Medulla oblongata (tissue), 1 donor: ENCODE results near the gene THAP2.
"Not testable (repeated sequence)": the region's sequence is repeated elsewhere in the genome, so short reads cannot be mapped to it uniquely, and the experiment has no call there.

ENCODE experiments used
- DNase-seq: peaks from one replicate; pipeline ENCODE4 v3.0.0-alpha.2; 2015; ENCODE audit errors: extremely low spot score

THAP2 gene

DNA sequence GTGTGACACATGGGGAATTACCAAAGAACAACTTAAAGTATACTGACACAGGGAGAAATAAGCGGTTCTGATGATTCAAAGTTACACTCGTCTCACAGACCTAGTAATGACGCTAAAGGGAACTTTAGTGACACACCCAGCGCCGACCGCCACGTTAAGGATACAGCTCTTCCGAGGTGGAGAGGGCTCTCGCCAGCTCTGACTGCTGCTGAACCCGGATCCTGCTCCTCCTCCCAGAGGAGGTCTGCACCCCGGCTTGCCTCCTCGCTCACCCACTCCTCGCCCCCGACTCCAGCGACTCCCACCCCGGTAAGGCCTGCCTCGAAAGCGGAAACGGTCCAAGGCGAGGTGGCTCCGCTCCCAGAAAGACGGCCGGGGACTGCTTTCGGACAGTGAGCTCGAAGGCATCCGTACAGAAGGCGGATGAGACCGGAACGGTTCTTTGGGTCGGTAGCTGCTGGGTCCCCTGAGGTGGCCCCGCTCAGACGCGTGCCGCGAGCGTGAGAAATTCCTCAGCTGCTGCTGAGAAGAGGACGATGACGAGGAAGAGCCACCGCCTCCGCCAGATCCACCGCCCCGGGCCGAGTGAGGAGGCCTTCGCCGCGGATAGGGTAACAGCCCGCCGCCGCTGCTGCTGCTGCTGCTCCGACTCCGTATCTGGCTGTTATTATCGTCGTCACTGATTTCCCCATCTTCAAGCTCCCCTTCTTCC, 1.1 kb upstream of the THAP2 start:
- DNase-seq = peak; percentile 59

DNA sequence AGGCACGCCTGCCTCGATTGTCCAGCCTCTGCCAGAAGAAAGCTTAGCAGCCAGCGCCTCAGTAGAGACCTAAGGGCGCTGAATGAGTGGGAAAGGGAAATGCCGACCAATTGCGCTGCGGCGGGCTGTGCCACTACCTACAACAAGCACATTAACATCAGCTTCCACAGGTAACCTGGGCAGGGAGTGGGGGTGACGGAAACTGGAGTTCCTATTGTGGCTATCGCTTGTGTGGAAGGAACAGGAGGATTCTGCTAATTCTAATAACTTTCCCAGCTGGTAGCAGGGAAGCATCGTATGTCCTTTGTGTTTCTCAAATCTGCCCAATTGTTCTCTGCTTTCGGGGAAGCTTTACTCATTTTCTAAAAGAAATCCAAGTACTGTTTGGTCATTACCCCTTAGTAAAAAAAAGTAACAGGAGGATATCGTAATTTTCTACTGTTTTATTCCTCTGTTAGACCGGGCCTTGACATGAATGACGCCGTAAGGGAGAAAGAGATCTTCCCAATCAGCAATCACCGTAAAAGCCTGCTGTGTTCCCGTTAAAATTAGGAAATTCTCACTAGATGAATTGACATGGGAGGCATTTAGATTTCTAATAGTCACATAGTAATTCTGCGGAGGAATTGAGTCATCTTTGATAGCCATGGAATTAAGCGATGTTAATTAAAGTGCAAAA, 449 bp downstream of the THAP2 start:
- DNase-seq = no peak

DNA sequence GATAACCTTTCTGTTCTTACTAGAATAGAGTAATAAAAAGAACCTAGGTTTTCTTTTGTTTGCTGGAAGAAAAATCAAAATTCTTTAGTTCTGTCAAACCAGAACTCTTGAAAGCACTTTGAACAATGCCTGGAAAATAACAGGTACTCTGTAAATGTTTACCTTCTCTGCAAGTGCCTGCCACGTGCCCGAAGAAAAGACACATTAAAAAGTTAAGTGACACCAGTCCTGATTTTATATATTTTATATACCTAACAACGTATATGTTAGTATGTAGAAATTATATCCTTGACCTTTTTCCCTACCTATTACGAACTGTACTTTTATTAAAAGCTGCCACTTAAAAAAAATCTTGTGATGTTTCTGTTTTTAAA, 976 bp downstream of the THAP2 start:
- no peak for DNase-seq

DNA sequence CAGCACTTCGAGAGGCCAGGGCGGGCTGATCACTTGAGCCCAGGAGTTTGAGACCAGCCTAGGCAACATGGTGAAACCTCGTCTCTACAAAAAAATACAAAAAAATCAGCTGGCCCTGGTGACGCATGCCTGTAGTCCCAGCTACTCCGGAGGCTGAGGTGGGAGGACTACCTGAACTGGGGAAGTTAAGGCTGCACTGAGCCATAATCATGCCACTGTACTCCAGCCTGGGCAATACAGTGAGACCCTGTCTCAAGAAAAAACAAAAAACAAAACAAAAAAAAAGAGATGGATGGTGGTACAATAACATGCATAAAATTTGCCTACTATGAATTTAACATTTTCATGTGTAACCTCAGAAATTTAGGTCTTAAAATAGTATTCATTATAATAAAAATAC, 2.2 kb downstream of the THAP2 start:
- no peak for DNase-seq

DNA sequence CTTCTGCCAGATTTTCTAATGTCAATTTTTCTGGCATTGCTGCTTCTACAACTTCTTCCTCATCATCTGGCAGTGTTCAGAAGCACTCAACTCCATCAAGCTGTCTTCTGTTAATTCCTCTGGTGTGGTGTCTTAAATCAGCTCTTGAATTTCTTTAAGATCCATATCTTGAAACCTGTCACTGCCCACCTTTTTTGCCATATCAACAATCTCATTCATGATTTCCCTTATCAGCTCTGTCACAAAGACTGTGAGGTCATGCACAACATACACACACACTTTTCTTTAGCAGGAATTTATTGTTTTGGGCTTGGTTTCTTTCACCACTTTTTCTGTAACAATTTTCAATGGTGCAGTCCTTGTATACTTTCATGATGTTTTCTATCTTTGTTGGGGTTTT, 7.2 kb downstream of the THAP2 start:
- no peak for DNase-seq

DNA sequence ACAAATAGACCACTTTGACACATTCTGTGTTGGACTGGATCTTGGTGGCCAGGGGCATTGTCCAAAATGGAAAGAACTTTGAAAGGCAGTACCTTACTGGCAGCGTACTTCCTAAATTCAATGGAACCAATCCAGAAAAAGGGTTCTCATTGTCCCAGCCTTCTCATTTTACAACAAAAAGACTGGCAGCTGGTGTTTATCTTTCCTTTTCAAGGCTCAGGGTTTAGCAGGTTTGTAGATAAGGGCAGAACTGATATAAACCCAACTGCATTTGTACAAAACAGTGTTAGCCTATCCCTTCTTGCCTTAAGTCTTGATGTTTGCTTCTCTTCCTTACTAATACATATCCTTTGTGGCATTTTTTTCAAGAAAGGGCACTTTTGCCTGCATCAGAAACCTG, 7.7 kb downstream of the THAP2 start:
- DNase-seq = no peak

DNA sequence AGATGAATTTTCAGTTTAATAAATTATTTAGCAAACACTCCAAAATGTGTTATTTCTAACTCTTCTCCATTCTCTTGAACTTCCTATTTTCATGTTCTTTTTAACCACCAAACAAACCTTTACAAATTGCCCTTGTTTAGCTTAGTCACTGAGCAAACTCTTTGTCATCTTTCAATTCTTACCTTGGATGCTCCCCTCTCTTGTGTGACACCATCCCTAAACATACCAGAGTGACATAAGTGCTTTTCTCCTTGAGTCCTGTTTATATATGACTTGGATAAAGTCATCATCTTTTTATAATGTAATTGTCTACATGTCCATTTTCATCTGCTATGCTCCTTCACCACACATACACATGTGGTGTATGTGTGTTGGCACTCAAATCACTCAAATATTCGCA, 18.4 kb downstream of the THAP2 start:
- DNase-seq = no peak

DNA sequence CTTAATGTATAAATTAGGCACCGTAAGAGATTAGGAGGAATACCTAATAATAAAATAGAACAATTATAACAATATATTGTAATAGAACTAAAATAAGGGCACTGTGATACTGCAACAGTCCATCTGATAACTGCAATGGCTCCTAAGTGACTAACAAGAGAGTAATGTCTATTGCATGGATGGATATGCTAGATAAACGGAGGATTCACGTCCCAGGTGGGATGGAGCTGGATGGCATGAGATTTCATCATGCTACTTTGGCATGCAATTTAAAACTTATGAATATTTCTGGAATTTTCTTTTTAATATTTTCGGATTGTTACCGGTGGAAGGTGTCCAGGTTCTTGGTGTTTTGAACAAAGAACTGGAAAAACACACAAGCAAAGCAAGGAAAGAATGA, 19.5 kb downstream of the THAP2 start:
- DNase-seq = no peak

DNA sequence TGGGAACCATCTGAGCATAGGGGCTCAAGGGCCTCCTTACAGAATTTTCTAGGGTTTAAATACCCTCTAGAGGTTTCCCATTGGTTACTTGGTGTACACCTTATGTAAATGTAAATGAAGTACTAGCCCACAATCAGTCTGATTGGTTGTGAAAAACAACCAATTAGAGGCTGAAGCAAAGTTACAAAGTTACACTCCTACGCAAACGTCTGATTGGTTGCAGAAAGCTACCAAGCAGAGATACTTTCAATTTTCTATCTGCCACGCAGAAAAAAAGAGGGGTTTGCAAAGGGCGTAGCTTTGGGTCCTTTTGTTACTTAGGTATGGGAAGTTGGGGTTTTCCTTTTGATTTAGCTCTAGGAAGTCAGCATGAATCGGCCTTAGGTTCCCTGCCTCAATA, 20.0 kb downstream of the THAP2 start:
- peak; percentile 49 for DNase-seq

DNA sequence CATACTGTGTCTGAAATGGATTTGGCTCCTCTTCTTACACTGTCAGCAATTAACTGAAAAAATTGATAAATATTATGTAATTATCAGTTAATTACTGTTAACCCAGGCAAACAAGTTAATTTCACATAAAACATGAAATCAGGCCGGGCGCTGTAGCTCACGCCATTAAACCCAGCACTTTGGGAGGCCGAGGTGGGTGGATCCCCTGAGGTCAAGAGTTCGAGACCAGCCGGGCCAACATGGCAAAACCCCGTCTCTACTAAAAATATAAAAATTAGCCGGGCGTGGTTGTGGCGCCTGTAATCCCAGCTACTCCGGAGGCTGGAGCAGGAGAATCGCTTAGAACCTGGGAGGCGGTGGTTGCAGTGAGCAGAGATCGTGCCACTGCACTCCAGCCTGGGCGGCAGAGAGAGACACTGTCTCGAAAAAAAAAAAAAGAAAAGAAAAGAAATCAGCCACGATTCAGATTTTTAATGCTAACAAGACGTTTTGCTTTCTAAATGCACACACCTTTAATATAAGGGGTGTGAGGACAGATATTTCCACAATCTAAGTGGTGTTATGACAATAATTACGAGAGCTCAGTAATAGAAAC, 21.3 kb downstream of the THAP2 start:
- no peak for DNase-seq

DNA sequence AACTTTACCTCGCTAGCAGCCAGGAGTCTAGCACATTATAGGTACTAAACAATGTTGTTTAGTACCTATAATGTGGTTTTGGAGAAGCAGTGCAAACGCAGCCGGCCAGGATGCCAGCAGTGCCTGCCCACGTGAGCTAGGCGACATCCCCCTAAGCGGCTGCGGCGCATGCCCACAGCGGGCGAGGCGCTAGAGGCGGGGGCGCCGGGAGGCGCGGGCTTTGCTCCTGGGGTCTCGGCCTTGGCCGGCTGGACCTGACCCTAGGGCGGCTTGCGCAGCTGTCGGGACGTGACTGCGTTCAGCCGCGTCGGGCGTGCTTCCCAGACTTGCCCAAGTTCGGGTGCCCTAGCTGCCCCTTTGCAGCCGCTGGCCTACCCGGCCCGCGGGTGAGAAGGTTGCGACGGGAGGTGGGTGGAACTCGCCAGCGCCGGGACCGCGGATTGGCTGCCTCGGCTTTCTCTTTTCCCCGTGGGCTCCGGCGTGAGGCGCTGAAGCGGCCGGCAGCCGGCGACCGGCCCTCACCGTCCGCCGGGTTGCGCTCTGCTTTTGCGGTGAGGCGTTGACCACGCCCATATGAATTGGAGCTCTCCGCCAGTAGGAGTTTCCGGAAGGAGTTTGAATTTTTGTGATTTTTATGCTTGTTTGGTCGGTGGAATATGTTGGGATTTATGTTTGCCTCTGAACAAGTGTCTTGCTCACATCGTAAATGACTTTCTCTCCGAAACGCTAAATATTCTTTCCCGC, 22.0 kb downstream of the THAP2 start, which contains the start of gene TMEM19:
TMEM19 (plus strand) TSS at position 169 of the 744 bp plus-strand sequence. CDS start 599 bp downstream, outside the sequence.
- peak; percentile 95 for DNase-seq

DNA sequence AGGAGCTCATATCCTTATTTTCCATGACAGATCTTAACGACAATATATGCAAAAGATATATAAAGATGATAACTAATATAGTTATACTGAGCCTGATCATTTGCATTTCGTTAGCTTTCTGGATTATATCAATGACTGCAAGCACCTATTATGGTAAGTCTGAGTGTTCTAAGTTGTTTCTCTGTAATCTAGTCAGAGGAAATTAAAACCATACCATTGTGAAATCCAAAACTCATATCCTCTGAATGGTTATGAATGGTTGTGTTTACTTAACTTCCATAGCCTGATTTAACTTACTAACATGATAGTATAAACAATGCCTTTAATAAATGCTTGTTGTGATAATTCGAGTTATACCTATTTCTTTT, 22.5 kb downstream of the THAP2 start:
- no peak for DNase-seq

DNA sequence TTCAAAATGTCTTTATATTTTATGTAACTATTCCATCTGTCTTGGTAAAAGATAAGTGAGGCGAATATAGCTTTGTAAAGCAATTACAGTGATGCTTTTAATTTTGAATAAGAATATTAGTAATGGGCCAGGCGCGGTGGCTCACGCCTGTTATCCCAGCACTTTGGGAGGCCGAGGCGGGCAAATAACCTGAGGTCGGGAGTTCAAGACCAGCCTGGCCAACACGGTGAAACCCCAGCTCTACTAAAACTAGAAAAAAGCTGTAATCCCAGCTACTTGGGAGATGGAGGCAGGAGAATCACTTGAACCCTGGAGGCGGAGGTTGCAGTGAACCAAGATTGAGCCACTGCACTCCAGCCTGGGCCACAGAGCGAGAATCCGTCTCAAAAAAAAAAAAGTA, 23.1 kb downstream of the THAP2 start:
- DNase-seq = not testable (repeated sequence)

DNA sequence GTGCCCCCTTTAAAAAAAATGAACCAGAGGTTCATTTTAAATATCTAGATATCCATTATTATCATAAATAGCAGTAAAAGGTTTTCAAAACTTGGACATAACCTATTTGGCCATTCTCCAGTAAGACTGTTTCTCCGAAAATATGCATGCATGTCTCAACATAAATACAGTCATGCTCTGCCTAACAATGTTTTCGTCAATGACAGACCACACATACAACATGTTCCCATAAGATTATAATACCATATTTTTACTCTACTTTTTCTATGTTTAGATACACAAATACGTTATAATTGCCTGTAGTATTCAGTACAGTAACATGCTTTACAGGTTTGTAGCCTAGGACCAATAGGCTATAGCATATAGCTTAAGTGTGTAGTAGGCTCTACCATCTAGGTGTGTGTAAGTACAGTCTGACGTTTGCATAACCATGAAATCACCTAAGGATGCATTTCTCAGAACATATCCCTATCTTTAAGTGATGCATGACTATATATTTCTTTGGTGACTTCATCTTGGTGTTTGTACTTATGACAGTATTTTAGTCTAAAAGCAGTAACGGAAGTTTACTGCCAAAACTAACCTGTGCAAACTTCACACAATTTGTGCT, 25.0 kb downstream of the THAP2 start:
- no peak for DNase-seq

DNA sequence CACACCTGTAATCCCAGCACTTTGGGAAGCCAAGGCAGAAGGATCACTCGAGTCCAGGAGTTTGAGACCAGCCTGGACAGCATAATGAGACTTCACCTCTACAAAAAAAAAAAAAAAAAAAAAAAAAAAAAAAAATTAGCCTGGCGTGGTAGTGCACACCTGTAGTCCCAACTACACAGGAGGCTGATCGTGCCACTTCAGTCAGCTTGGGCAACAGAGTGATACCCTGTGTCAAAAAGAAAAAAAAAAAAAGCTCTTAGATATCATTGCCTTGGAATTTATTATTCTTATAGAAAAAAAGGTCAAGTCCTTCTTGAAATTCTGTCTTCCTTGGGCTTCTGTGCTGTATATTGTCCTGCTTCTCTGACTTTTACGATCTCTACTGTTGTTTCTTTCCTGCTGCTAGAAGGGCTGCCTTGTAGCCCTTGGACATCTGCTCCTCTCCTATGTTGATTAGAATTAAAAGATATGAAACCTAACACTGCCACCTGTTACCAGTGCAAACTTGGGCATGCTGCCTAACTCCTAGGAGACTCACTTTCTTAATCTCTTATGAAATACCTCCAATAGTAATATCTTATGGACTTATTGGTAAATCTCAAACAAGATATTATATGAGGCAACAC, 27.5 kb downstream of the THAP2 start:
- DNase-seq = no peak

DNA sequence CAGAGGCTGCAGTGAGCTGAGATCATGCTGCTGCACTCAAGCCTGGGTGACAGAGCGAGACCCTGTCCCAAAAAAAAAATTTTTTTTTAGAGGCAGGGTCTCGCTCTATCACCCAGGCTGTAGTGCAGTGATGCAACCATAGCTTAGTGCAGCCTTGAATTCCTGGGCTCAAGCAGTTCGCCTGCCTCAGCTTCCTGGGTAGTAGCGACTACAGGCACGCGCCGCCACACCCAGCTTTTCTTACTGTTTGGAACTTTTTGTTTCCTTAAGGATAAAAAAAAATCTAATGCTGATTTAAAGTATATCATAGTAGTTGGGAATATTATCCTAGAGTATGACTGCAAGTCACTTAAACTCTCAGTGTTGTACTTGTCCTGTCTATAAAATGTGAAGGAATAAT, 29.0 kb downstream of the THAP2 start:
- DNase-seq = no peak

DNA sequence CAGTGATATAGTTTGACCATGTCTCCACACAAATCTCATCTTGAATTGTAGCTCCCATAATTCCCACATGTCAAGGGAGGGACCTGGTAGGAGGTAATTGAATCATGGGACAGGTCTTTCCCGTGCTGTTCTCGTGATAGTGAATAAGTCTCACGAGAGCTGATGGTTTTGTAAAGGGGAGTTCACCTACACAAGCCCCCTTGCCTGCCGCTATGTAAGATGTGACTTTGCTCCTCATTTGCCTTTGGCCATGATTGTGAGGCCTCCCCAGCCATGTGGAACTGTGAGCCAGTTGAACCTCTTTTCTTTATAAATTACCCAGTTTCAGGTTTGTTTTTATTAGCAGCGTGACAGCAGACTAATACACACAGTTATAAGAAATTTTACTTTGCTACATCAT, 29.6 kb downstream of the THAP2 start:
- not testable (repeated sequence) for DNase-seq

DNA sequence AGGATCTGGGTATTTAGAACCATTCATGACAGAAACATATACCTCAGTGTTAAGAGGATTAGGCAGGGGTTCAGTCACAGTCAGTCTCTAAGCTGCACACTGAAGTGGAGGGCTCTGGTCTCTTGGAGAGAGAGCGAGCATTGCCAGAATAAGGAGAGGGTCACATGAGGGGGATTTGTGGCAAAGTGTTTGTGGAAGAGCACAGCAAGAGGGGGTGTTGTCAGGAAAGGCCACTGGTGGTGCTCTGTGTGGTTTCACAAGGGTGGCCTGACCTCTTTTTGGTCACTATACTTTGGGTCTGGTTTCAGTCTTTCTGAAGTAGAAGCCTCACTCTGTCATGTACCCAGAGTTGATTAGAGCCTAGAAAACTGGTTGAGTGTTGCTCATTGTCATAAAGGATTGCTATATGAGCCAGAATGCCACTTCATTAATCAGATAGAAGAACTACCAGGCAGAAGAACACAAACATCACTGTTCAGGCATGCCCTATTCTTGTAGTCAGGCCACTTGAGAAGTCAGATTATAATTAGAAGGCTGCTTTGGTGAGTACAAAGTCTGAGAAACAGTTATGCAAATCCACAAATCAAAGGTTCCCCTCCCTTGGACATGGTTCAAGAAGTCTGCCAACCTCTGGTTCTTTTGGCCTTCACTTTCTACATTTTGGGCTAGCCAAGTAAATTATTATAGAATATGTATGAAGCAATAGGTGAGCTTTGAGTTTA, 30.2 kb downstream of the THAP2 start:
- no peak for DNase-seq

DNA sequence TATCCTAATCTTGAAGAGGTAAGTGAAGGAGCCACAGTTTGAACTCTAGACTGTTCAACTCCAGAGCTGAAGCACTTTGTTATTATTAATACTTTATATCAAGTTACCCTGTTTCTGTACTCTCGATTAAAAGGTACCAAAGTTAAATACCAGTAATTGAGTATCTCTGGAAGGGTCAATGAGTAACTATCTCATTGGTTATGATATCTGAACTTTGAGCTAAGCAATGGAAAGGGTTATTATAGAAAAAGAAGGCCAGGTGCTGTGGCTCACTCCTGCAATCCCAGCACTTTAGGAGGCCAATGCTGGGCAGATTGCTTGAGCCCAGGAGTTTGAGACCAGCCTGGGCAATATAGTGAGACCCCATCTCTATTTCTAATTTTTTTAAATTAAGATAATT, 31.7 kb downstream of the THAP2 start:
- no peak for DNase-seq

DNA sequence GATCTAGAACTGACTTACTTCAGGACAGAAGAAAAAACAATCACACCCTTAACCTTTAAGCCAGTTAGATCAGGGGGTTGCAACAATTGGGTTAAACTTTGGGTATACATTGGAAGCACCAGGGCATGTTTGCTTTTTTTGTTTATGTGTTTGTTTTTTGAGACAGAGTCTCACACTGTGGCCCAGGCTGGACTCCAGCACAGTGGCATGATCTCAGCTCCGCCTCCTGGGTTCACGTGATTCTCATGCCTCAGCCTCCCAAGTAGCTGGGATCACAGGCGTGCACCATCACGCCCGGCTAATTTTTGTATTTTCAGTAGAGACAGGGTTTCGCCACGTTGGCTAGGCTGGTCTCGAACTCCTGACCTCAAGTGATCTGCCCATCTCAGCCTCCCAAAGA, 38.1 kb downstream of the THAP2 start:
- DNase-seq = not testable (repeated sequence)

DNA sequence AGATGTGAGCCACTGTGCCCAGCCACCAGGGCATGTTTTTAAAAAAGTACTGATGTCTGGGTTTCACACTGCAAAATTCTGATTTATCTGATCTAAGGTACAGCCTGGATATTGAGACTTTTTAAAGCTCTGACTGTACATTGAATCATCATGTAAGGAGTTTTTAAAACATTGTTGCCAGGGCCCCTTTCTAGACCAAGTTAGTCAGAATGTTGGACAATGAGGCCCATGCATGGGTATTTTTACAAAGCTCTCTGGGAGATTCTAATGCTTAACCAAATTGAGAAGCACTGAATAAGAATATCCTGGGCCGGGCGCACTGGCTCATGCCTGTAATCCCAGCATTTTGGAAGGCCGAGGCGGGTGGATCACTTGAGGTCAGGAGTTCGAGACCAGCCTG, 38.5 kb downstream of the THAP2 start:
- no peak for DNase-seq
